ENCODE results near the gene IL34.

The IL34 gene

DNA sequence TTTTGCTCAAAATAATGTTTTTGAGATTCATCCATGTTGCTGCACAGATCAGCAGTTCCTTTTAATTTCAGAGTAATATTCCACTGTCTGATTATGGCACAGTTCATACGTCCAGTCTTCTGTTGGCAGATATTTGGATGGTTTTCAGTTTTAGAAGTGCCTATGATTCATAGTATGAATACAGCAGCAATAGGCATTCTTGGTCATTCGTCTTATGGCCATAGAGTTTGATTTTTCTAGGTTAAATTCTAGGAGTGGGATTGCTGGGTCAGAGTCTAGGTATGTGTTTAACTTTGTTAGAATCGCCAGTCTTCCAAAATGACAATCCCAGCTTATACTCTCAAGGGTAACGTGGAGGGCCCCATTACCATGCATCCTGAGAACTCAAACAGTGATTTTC lies 11.5 kb upstream of the IL34 start:
- TF ChIP-seq EZH2 (IDR thresholded peaks at IDR 0.05; ENCODE audit: borderline replicate concordance, low read length) (no peak), CTCF (IDR thresholded peaks at IDR 0.05; ENCODE audit: low read length) (no peak)
- no peak overlapping the region for H3K9ac ChIP-seq (ENCODE audit: low read length)
- H3K4me3 ChIP-seq (ENCODE audit: low read depth, low read length, poor library complexity, severe bottlenecking), result no peak overlapping the region
- H4K20me1 ChIP-seq (ENCODE audit: insufficient read depth, low read length), result no peaks in the 10 kb centered on the region
- 0 out of 2 replicates have a peak, but pooled peaks cover 7% of the 10 kb centered on the region for H3K9me3 ChIP-seq (ENCODE audit: low read length)
- no peak overlapping the region for H3K4me2 ChIP-seq (ENCODE audit: low read length)
- H3K79me2 ChIP-seq (ENCODE audit: insufficient read depth, low read length), result no peaks in the 10 kb centered on the region
- H3K4me1 ChIP-seq (ENCODE audit: insufficient read depth, low read length, severe bottlenecking), result no peaks in the 10 kb centered on the region
- no peaks in the 10 kb centered on the region for H3F3A ChIP-seq (ENCODE audit: insufficient read depth, low read length)
- H2AFZ ChIP-seq (ENCODE audit: low read length), result no peak overlapping the region
- no peaks in the 10 kb centered on the region; the same call in 1 of the 2 replicates for H3K36me3 ChIP-seq (ENCODE audit: insufficient read depth, low read length)
- H3K9me2 ChIP-seq (ENCODE audit: low read depth, low read length), result no peaks in the 10 kb centered on the region
- no peak overlapping the region for H3K27ac ChIP-seq (ENCODE audit: low read depth, low read length, poor library complexity, severe bottlenecking)
- no peaks in the 10 kb centered on the region; the same call in 1 of the 2 replicates for H3K27me3 ChIP-seq (ENCODE audit: insufficient read depth, low read length)

DNA sequence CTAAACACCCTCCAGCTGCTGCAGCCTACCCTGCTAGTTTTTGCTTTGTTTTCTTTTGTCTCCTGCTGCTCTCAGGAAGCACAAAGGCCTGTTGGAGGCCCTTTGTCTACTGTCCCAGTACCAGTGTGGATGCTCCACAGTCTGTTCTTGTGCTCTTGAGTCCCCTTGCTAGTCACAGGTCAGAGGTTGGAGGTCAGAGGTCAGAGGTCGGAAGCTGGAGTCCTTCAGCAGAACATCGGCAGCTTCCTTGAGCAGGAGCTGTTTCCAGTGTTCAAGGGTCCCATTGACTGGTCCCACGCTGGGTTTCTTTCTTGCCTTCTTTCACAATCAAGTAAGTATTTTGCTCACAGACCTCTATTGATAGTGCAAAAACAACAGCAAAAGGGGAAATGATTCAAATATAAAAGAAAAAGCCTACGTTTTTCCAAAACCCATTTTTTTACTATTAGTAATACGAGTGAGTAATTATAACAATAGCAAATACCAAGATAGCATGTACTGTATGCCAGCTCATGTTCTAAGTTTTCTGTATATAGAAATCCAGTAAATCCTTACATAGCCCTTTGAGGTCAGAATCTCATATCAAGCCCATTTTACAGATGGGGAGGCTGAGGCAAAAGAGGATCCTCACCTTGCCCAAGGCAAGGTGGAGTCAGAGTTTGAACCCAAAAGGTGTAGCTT lies 10.9 kb upstream of the IL34 start:
- Histone ChIP-seq H3K4me2 (ENCODE audit: low read length) (no peak overlapping the region), H3K9ac (ENCODE audit: low read length) (no peak overlapping the region), H3K27me3 (ENCODE audit: insufficient read depth, low read length) (no peaks in the 10 kb centered on the region; the same call in 1 of the 2 replicates)

GRCh38 chr16:70638814-70639792 lies 7.3 kb upstream of the IL34 start:
- Histone ChIP-seq H3K36me3 (ENCODE audit: insufficient read depth, low read length) (no peaks in the 10 kb centered on the region), H4K20me1 (ENCODE audit: insufficient read depth, low read length) (no peaks in the 10 kb centered on the region), H3K27me3 (ENCODE audit: insufficient read depth, low read length) (no peaks in the 10 kb centered on the region), H3K27ac (ENCODE audit: low read depth, low read length, poor library complexity, severe bottlenecking) (no peak overlapping the region), H2AFZ (ENCODE audit: low read length) (no peak overlapping the region), H3F3A (ENCODE audit: insufficient read depth, low read length) (no peaks in the 10 kb centered on the region), H3K9me3 (ENCODE audit: low read length) (no peaks in the 10 kb centered on the region), H3K4me3 (ENCODE audit: low read depth, low read length, poor library complexity, severe bottlenecking) (no peak overlapping the region), H3K4me1 (ENCODE audit: insufficient read depth, low read length, severe bottlenecking) (no peaks in the 10 kb centered on the region), H3K9ac (ENCODE audit: low read length) (no peak overlapping the region), H3K9me2 (ENCODE audit: low read depth, low read length) (no peaks in the 10 kb centered on the region), H3K79me2 (ENCODE audit: insufficient read depth, low read length) (no peaks in the 10 kb centered on the region), H3K4me2 (ENCODE audit: low read length) (no peak overlapping the region)
- no peak for TF ChIP-seq EZH2 (IDR thresholded peaks at IDR 0.05; ENCODE audit: borderline replicate concordance, low read length)
- no peak for TF ChIP-seq CTCF (IDR thresholded peaks at IDR 0.05; ENCODE audit: low read length)

More for the DNA sequence above, 10.9 kb upstream of the IL34 start:
- Histone ChIP-seq H4K20me1 (ENCODE audit: insufficient read depth, low read length) (no peaks in the 10 kb centered on the region), H2AFZ (ENCODE audit: low read length) (no peak overlapping the region), H3K9me3 (ENCODE audit: low read length) (0 out of 2 replicates have a peak, but pooled peaks cover 7% of the 10 kb centered on the region), H3K9me2 (ENCODE audit: low read depth, low read length) (no peaks in the 10 kb centered on the region), H3K4me3 (ENCODE audit: low read depth, low read length, poor library complexity, severe bottlenecking) (no peak overlapping the region), H3F3A (ENCODE audit: insufficient read depth, low read length) (no peaks in the 10 kb centered on the region), H3K4me1 (ENCODE audit: insufficient read depth, low read length, severe bottlenecking) (no peaks in the 10 kb centered on the region), H3K27ac (ENCODE audit: low read depth, low read length, poor library complexity, severe bottlenecking) (no peak overlapping the region), H3K79me2 (ENCODE audit: insufficient read depth, low read length) (no peaks in the 10 kb centered on the region), H3K36me3 (ENCODE audit: insufficient read depth, low read length) (no peaks in the 10 kb centered on the region; the same call in 1 of the 2 replicates)
- TF ChIP-seq EZH2 (IDR thresholded peaks at IDR 0.05; ENCODE audit: borderline replicate concordance, low read length) (no peak), CTCF (IDR thresholded peaks at IDR 0.05; ENCODE audit: low read length) (no peak)

All from OCI-LY1 (cell line).